Activated T-helper 1 cell treated with anti-CD3 and anti-CD28 coated beads, Interleukin-2, amount 50 U/mL, for 16 hours (primary cell): ENCODE results near the gene IFT81.
"Not testable (repeated sequence)": the region's sequence is repeated elsewhere in the genome, so short reads cannot be mapped to it uniquely, and the experiment has no call there.

Experiments
- DNase-seq, 2 donors: peaks; one replicate each; pipeline ENCODE4 v3.0.0-alpha.2; 2020; ENCODE audit warnings: low read depth in 1 of 2, low spot score in 1 of 2

IFT81 gene

DNA sequence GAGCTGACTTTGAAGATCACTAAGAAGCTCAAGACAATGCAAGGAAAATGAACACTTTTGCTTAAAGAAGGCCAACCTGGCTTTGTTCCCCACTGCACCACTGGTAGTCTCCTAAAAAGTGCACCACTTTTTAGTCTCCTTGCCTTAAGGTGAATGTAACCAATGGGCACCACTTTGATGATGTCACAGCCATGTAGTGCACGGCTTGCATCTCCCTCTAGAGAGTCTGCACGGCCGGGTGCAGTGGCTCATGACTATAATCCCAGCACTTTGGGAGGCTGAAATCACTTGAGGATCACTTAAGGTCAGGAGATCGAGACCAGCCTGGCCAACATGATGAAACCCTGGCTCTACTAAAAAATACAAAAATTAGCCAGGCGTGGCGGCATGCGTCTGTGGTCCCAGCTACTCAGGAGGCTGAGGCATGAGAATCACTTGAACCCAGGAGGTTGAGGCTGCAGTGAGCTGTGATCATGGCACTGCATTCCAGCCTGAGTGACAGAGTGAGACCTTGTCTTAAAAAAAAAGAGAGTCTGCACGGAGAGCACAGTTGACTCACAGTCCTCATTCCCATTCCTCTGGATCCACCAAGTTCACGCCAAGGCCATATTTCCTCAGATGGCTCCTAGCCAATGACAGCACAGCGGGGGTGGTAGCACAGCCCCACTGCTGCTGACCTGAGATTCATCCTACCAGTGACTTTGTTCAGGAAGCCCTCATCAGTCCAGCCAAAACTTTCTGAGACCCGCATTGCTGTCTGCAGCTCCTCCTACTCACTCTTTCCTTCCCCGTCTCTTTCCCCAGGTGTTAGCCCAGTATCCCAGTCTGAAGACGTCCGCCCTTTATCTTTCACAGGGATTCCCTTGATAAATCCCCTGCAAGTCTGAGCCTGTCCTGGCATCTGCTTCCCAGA, 16.5 kb upstream of the IFT81 start:
- no peak for DNase-seq

GRCh38 chr12:110108309-110109036, 15.7 kb upstream of the IFT81 start:
- DNase-seq, result no peak

DNA sequence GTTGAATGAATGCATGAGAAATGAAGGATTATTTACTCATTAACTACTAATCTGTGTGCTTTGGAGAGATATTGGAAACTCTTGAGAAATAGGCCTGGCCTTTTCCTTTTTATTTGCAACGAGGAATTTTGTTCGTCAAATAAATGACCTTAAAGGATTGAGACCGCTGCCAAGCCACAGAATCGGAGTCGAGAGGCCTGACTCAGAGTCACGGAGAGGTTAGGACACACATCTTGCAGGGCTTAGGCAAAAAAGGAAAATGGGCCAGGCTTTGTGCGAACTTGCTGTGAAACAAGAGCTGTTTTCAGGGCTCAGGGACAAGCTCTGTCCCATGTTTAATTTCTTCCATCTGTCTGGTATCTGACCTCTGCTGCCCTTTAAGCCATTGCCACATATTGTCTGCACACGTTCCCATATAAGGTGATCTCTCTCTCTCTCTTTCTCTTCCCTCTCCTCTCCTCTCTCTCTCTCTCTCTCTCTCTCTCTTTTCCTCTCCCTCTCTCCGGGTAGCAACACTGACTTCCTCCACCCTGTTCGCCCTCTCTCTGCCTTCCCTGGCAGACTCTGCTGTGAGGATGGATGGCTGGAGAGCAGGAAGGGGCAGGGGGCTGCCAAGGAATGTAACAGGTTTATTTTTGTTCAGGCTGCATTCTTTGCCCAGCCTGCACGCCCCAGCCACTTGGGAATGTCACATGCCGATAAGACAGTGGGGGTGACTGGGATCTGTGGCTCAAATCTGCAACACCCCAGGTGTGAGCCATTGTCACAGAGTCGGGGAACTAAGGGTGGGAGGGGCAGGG, 14.9 kb upstream of the IFT81 start:
- no peak for DNase-seq

DNA sequence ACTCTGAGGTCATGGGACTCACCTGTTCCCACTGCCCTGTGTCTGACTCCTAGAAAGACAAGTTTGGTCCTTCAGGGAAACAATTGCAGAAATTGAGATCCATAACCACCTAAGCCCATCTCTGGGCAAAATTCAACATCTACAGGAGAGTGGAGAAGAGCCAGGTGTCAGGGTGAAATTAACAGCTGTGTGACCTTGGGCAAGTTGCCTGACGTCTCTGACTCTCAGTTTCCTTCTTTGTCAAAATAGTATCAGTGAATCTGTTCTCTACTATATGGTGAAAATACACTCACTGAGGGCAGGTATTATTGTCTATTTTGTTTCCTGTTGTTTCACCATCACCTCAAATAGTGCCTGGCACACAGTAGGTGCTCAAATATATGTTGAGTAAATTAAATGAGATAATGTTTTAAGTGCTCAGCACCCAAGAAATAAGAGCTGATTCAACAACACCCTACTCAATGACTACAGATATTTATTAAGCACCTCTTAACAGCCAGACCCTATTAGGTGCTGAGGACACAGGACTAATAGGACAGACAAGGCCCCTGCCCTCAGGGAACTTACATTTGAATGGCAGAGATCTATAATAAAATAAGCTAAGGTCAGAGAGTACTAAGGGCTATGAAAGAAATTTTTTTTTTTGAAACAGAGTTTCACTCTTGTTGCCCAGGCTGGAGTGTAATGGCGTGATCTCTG, 14.2 kb upstream of the IFT81 start:
- DNase-seq, result no peak

GRCh38 chr12:110111476-110112334, 12.5 kb upstream of the IFT81 start:
- no peak for DNase-seq

- no peak for DNase-seq
Measured at GRCh38 chr12:110112335-110112660, 11.9 kb upstream of the IFT81 start.

DNA sequence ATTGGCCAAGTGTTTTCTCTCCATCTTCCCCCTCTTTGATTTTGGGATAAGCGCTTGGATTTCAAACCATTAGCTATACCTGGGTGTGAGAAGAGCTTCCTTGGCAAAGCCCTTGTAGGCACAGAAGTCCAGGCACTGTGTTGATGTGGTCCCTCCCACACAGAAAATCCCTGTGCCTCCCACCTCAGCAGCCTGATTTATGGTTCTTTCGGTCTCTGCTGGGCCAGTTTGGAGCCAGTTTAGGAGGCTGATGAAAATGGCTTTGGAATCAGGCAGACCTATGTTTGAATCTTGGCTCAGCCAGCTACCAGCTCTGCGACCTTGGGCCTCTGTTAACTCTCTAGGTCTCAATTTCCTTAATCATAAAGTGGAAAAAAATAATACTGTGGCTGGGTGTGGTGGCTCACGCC, 9.6 kb upstream of the IFT81 start:
- DNase-seq, result no peak

GRCh38 chr12:110115675-110116074, 8.5 kb upstream of the IFT81 start:
- no peak for DNase-seq

DNA sequence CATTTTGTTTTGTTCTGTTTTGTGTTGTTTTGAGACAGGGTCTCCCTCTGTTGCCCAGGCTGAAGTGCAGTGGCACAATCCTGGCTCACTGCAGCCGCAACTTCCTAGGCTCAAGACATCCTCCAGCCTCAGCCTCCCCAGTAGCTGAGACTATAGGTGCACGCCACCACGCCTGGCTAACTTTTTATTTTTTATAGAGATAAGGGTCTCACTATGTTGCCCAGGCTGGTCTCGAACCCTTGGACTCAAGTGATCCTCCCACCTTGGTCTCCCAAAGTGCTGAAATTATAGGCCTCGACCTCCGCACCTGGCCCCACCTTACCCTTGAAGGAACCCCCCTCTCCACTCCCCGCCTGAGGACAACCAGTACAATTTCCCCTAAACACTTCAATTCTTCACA, 7.5 kb upstream of the IFT81 start:
- DNase-seq, result no peak

GRCh38 chr12:110117210-110117609, 6.9 kb upstream of the IFT81 start:
- not testable (repeated sequence) for DNase-seq

GRCh38 chr12:110117956-110118685, 6.0 kb upstream of the IFT81 start:
- no peak for DNase-seq

GRCh38 chr12:110122929-110123328, 1.2 kb upstream of the IFT81 start:
- DNase-seq, result no peak

DNA sequence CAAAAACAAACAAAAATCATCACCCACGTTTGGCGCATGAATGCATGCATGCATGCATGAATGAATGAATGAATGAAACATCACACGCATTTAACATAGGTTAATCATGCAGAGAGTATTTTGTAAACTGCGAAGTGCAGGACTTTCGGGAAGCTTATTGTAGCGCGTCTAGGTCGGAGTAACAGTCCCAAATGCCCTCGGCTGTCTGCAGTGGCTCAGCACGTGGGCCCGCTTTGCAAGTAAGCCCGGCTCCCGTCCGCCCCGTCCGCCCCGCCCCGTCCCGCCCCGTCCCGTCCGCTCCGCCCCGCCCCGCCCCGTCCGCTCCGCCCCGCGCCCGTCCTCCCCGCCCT, 263 bp upstream of the IFT81 start:
- DNase-seq, result no peak

GRCh38 chr12:110126557-110126956, 2.4 kb downstream of the IFT81 start:
- no peak for DNase-seq

- no peak for DNase-seq
Measured at GRCh38 chr12:110134691-110135411, 10.7 kb downstream of the IFT81 start.

DNA sequence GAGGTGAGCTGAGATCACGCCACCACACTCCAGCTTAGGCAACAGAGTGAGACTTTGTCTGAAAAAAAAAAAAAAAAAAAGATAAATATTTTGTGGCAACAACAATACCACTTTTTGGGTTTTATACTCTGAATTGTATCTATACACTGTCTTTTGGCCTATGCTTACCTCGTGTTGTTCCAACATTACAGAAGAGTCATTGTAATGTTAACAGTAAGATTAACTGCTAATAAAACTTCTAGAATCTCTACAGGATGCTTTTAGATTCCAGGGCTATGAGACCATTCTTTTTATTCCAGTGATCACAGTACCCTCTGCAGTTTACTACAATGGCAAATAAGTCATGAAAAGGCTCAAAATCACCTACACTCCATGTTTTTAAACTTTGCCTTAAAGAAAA, 11.6 kb downstream of the IFT81 start:
- no peak for DNase-seq

- no peak for DNase-seq
Measured at GRCh38 chr12:110137786-110138185, 13.6 kb downstream of the IFT81 start.

GRCh38 chr12:110141389-110141788, 17.2 kb downstream of the IFT81 start:
- no peak for DNase-seq

GRCh38 chr12:110146986-110147385, 22.8 kb downstream of the IFT81 start:
- no peak for DNase-seq
